SU-DHL-6 (cell line): ENCODE data around the gene CRTC2.

Source experiments
- CTCF ChIP-seq: fragments of 200-600 bp; sonication (generic); IDR thresholded peaks from one replicate; pipeline ENCODE4 v1.5.1; 2017; ENCODE audit warnings: antibody characterized with exemption, mild to moderate bottlenecking, low read length, moderate library complexity; ENCODE audit not compliant: insufficient read depth, poor library complexity, severe bottlenecking
- EZH2phosphoT487 ChIP-seq: fragments of 200-600 bp; sonication (generic), shearing (Covaris generic); conservative IDR thresholded peaks from 2 replicates; pipeline ENCODE4 v1.6.1; 2018; ENCODE audit warnings: mild to moderate bottlenecking, antibody characterized with exemption, low read length, moderate library complexity, mixed read lengths

DNA sequence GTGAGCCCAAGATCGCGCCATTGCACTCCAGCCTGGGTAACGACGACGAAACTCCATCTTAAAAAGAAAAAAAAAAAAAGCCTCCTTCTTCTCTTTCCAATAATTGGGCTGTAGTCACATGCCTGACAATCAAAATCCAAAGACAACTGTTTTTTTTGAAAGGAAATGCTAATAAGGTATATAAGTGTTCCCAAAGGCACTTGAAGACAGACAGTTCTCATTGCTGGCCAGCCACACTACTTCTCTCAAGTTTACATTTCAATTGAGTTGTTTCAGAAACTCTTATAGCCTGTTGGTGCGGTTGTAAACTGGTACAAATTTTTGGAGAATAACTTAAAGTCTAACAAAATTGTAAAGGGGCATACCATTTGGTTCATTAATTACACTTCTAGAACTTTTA, 58.9 kb downstream of the CRTC2 start:
- TF ChIP-seq CTCF (no peak), EZH2phosphoT487 (no peak)
